DMS 273 (cell line): ENCODE measurements around the gene GSC.
"Not testable (repeated sequence)": the region's sequence is repeated elsewhere in the genome, so short reads cannot be mapped to it uniquely, and the experiment has no call there.

Experiments used
- DNase-seq: peaks from one replicate; lab custom pipeline; 2025; ENCODE audit not compliant: unreplicated experiment; lab: John Stamatoyannopoulos, UW

The GSC gene

GRCh38 chr14:94747739-94748138, 22.2 kb downstream of the GSC start:
- DNase-seq, result no peak

- DNase-seq, result not testable (repeated sequence)
These were observed 22.8 kb downstream of the GSC start for GRCh38 chr14:94747153-94747552.

- DNase-seq, result no peak
These were observed 23.8 kb downstream of the GSC start for GRCh38 chr14:94746131-94746530.

GRCh38 chr14:94738751-94739150, 31.2 kb downstream of the GSC start:
- DNase-seq, result no peak

- DNase-seq, result no peak
These were observed 31.8 kb downstream of the GSC start for GRCh38 chr14:94738097-94738496.

- DNase-seq, result no peak
These were observed 41.0 kb downstream of the GSC start for GRCh38 chr14:94728950-94729349.

GRCh38 chr14:94728440-94728839, 41.5 kb downstream of the GSC start:
- DNase-seq, result not testable (repeated sequence)

GRCh38 chr14:94726649-94727048, 43.3 kb downstream of the GSC start:
- not testable (repeated sequence) for DNase-seq

GRCh38 chr14:94724993-94725392, 44.9 kb downstream of the GSC start:
- DNase-seq, result no peak

GRCh38 chr14:94722397-94722796, 47.5 kb downstream of the GSC start:
- no peak for DNase-seq
